K562 (cell line): ENCODE measurements around the gene CTXN1. TPM values are rescaled to one million over a fixed set of nuclear protein-coding genes. Genes with fewer than 3 reads are reported as not detected.

Experiments
- CCAR2 ChIP-seq: fragments of 200-400 bp; formaldehyde crosslinking; IDR thresholded peaks from 2 replicates; pipeline ENCODE4 v1.6.1; 2017; ENCODE audit warnings: mild to moderate bottlenecking, low read depth, low read length
- FOSL1 ChIP-seq: fragments of 200-800 bp; sonication (Bioruptor generic); conservative IDR thresholded peaks from 2 replicates; pipeline ENCODE4 v1.6.1; 2016; ENCODE audit warnings: missing genetic modification characterization, missing compliant biosample characterization
- GATA2 ChIP-seq: sonication (generic); formaldehyde crosslinking; IDR thresholded peaks from 2 replicates; pipeline ENCODE4 v1.4.0; 2020; ENCODE audit warnings: mild to moderate bottlenecking, missing genetic modification reagents
- MBD1 ChIP-seq: fragments of 250-450 bp; sonication (Bioruptor Pico); IDR thresholded peaks from 2 replicates; pipeline ENCODE4 v1.8.0; 2022; ENCODE audit warnings: inconsistent platforms
- TFE3 ChIP-seq: fragments of 450-650 bp; formaldehyde crosslinking; IDR thresholded peaks from 2 replicates; pipeline ENCODE4 v1.4.0; 2020; ENCODE audit warnings: mild to moderate bottlenecking, mixed read lengths
- ZNF197 ChIP-seq: fragments of 200-800 bp; sonication (Bioruptor generic); IDR thresholded peaks from 2 replicates; pipeline ENCODE4 v1.6.1; 2016; ENCODE audit warnings: low read depth, missing genetic modification characterization, missing compliant biosample characterization
- ZNF324 ChIP-seq: fragments of 250-450 bp; sonication (Bioruptor Pico); IDR thresholded peaks from 2 replicates; pipeline ENCODE4 v1.4.0; 2020; ENCODE audit warnings: mild to moderate bottlenecking
- polyA plus RNA-seq, 8 experiments: library from polyadenylated mRNA; depleted of rRNA in 4 of 8; stranded (reverse) in 5 of 8; unstranded in 3 of 8; fragments of >200 nt; fragmentation: Nextera tagmentation in 2 of 8; fragmentation: Illumina TruSeq in 1 of 8; extraction: Ambion mirVana in 2 of 8; extraction: Trizol in 1 of 8; gene quantifications; 2 replicates each; pipeline versions ENCODE4 v1.2.1 to v1.2.3, GENCODE V29; 2011 to 2014; ENCODE audit warnings: inconsistent platforms in 1 of 8, missing spikeins in 1 of 8
- total RNA-seq, 7 experiments: library from RNA; depleted of rRNA in 6 of 7; stranded (reverse); fragments of >200 nt in 6 of 7; fragmentation: Illumina TruSeq in 2 of 7; extraction: Trizol in 2 of 7; gene quantifications; 2 replicates each; pipeline versions ENCODE4 v1.2.1 to v1.2.3, GENCODE V29; 2011 to 2021; ENCODE audit warnings: low replicate concordance in 1 of 7
- TF ChIP-seq, protein P1 (sequence below): fragments of 250-450 bp; sonication (Bioruptor Pico); IDR thresholded peaks from 2 replicates; pipeline ENCODE4 v1.4.0; 2020; ENCODE audit warnings: borderline replicate concordance
- TF ChIP-seq, protein P2 (sequence below): fragments of 450-650 bp; IDR thresholded peaks from 2 replicates; pipeline ENCODE4 v1.6.1; 2016; ENCODE audit warnings: mild to moderate bottlenecking, moderate library complexity

The CTXN1 gene
- total and polyA plus RNA-seq, 9 of the 15 experiments (the other 6 are each of a cell fraction or from before 2014, with no cell fraction given) = 0.15 to 37.4 (median 1.8) TPM; not detected in 2

GRCh38 chr19:7959211-7959610, 33.3 kb upstream of the CTXN1 start (continued):
- TF ChIP-seq ZNF197 (CRISPR knock-in tag) (no peak), TFE3 (CRISPR knock-in tag) (no peak), CCAR2 (no peak), ZNF324 (CRISPR knock-in tag) (no peak), FOSL1 (tag) (no peak), MBD1 (CRISPR knock-in tag) (no peak), GATA2 (CRISPR knock-in tag) (no peak)
- TF ChIP-seq, protein P1, sequence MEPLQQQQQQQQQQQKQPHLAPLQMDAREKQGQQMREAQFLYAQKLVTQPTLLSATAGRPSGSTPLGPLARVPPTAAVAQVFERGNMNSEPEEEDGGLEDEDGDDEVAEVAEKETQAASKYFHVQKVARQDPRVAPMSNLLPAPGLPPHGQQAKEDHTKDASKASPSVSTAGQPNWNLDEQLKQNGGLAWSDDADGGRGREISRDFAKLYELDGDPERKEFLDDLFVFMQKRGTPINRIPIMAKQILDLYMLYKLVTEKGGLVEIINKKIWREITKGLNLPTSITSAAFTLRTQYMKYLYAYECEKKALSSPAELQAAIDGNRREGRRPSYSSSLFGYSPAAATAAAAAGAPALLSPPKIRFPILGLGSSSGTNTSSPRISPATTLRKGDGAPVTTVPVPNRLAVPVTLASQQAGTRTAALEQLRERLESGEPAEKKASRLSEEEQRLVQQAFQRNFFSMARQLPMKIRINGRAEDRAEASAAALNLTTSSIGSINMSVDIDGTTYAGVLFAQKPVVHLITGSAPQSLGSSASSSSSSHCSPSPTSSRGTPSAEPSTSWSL = no peak
- TF ChIP-seq, protein P2, sequence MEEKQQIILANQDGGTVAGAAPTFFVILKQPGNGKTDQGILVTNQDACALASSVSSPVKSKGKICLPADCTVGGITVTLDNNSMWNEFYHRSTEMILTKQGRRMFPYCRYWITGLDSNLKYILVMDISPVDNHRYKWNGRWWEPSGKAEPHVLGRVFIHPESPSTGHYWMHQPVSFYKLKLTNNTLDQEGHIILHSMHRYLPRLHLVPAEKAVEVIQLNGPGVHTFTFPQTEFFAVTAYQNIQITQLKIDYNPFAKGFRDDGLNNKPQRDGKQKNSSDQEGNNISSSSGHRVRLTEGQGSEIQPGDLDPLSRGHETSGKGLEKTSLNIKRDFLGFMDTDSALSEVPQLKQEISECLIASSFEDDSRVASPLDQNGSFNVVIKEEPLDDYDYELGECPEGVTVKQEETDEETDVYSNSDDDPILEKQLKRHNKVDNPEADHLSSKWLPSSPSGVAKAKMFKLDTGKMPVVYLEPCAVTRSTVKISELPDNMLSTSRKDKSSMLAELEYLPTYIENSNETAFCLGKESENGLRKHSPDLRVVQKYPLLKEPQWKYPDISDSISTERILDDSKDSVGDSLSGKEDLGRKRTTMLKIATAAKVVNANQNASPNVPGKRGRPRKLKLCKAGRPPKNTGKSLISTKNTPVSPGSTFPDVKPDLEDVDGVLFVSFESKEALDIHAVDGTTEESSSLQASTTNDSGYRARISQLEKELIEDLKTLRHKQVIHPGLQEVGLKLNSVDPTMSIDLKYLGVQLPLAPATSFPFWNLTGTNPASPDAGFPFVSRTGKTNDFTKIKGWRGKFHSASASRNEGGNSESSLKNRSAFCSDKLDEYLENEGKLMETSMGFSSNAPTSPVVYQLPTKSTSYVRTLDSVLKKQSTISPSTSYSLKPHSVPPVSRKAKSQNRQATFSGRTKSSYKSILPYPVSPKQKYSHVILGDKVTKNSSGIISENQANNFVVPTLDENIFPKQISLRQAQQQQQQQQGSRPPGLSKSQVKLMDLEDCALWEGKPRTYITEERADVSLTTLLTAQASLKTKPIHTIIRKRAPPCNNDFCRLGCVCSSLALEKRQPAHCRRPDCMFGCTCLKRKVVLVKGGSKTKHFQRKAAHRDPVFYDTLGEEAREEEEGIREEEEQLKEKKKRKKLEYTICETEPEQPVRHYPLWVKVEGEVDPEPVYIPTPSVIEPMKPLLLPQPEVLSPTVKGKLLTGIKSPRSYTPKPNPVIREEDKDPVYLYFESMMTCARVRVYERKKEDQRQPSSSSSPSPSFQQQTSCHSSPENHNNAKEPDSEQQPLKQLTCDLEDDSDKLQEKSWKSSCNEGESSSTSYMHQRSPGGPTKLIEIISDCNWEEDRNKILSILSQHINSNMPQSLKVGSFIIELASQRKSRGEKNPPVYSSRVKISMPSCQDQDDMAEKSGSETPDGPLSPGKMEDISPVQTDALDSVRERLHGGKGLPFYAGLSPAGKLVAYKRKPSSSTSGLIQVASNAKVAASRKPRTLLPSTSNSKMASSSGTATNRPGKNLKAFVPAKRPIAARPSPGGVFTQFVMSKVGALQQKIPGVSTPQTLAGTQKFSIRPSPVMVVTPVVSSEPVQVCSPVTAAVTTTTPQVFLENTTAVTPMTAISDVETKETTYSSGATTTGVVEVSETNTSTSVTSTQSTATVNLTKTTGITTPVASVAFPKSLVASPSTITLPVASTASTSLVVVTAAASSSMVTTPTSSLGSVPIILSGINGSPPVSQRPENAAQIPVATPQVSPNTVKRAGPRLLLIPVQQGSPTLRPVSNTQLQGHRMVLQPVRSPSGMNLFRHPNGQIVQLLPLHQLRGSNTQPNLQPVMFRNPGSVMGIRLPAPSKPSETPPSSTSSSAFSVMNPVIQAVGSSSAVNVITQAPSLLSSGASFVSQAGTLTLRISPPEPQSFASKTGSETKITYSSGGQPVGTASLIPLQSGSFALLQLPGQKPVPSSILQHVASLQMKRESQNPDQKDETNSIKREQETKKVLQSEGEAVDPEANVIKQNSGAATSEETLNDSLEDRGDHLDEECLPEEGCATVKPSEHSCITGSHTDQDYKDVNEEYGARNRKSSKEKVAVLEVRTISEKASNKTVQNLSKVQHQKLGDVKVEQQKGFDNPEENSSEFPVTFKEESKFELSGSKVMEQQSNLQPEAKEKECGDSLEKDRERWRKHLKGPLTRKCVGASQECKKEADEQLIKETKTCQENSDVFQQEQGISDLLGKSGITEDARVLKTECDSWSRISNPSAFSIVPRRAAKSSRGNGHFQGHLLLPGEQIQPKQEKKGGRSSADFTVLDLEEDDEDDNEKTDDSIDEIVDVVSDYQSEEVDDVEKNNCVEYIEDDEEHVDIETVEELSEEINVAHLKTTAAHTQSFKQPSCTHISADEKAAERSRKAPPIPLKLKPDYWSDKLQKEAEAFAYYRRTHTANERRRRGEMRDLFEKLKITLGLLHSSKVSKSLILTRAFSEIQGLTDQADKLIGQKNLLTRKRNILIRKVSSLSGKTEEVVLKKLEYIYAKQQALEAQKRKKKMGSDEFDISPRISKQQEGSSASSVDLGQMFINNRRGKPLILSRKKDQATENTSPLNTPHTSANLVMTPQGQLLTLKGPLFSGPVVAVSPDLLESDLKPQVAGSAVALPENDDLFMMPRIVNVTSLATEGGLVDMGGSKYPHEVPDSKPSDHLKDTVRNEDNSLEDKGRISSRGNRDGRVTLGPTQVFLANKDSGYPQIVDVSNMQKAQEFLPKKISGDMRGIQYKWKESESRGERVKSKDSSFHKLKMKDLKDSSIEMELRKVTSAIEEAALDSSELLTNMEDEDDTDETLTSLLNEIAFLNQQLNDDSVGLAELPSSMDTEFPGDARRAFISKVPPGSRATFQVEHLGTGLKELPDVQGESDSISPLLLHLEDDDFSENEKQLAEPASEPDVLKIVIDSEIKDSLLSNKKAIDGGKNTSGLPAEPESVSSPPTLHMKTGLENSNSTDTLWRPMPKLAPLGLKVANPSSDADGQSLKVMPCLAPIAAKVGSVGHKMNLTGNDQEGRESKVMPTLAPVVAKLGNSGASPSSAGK = no peak
